ENCODE results near the gene LRAT.

Gene LRAT

DNA sequence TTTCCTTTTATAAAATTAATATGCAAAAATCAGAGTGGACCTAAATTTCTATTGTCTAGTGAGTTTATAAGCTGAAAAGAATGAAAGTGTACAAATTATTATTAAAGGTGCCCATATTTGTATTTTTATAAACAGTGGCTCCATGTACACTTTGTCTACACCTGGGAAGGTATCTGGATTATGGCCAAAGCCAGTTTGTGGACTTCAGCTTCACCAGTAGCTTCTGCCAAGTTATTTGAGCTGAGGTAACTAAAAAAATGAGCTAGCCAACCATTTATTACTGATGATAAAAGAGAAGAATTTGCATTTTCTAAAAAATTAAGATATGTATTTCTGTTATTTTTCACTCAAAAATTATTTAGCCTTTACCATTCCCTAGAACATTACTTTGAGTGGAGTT, 32.3 kb upstream of the LRAT start:
- H3K9ac ChIP-seq (ENCODE audit: low read length): no peak overlapping the region
- no peaks in the 10 kb centered on the region for H3K27me3 ChIP-seq (ENCODE audit: low read length)
- H3K79me2 ChIP-seq (ENCODE audit: insufficient read depth, low read length): no peaks in the 10 kb centered on the region
- H3K9me2 ChIP-seq (replicated peaks; ENCODE audit: insufficient read depth, low read length): no peaks in the 10 kb centered on the region
- H3K9me3 ChIP-seq (ENCODE audit: insufficient read depth, low read length): no peaks in the 10 kb centered on the region
- no peak overlapping the region for H2AFZ ChIP-seq (ENCODE audit: low read depth, low read length, severe bottlenecking)
- no peak overlapping the region for H3K27ac ChIP-seq (ENCODE audit: low read depth, low read length)
- no peak overlapping the region for H3K4me2 ChIP-seq (ENCODE audit: low read depth, low read length, poor library complexity, severe bottlenecking)
- TF ChIP-seq, protein P1, sequence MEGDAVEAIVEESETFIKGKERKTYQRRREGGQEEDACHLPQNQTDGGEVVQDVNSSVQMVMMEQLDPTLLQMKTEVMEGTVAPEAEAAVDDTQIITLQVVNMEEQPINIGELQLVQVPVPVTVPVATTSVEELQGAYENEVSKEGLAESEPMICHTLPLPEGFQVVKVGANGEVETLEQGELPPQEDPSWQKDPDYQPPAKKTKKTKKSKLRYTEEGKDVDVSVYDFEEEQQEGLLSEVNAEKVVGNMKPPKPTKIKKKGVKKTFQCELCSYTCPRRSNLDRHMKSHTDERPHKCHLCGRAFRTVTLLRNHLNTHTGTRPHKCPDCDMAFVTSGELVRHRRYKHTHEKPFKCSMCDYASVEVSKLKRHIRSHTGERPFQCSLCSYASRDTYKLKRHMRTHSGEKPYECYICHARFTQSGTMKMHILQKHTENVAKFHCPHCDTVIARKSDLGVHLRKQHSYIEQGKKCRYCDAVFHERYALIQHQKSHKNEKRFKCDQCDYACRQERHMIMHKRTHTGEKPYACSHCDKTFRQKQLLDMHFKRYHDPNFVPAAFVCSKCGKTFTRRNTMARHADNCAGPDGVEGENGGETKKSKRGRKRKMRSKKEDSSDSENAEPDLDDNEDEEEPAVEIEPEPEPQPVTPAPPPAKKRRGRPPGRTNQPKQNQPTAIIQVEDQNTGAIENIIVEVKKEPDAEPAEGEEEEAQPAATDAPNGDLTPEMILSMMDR (IDR thresholded peaks at IDR 0.05; ENCODE audit: insufficient read depth, low read length, poor library complexity, severe bottlenecking): no peak
- no peak for TF ChIP-seq EZH2phosphoT487 (conservative IDR thresholded peaks at IDR 0.05; ENCODE audit: low read length)
- no peaks in the 10 kb centered on the region for H3F3A ChIP-seq (ENCODE audit: insufficient read depth)
- no peaks in the 10 kb centered on the region for H3K36me3 ChIP-seq (ENCODE audit: low read length)
- H3K4me3 ChIP-seq (ENCODE audit: insufficient read depth, low read length, poor library complexity, severe bottlenecking): no peak overlapping the region
- no peaks in the 10 kb centered on the region for H4K20me1 ChIP-seq (ENCODE audit: low read depth, low read length)

GRCh38 chr4:154714339-154715040, 29.3 kb upstream of the LRAT start:
- Histone ChIP-seq H3K9me3 (ENCODE audit: insufficient read depth, low read length) (no peaks in the 10 kb centered on the region), H2AFZ (ENCODE audit: low read depth, low read length, severe bottlenecking) (no peak overlapping the region), H3K4me2 (ENCODE audit: low read depth, low read length, poor library complexity, severe bottlenecking) (no peak overlapping the region), H3K9ac (ENCODE audit: low read length) (no peak overlapping the region), H3K79me2 (ENCODE audit: insufficient read depth, low read length) (no peaks in the 10 kb centered on the region), H3K36me3 (ENCODE audit: low read length) (no peaks in the 10 kb centered on the region), H3F3A (ENCODE audit: insufficient read depth) (no peaks in the 10 kb centered on the region), H3K9me2 (replicated peaks; ENCODE audit: insufficient read depth, low read length) (no peaks in the 10 kb centered on the region), H3K27ac (ENCODE audit: low read depth, low read length) (no peak overlapping the region), H3K27me3 (ENCODE audit: low read length) (no peaks in the 10 kb centered on the region), H3K4me3 (ENCODE audit: insufficient read depth, low read length, poor library complexity, severe bottlenecking) (no peak overlapping the region), H4K20me1 (ENCODE audit: low read depth, low read length) (no peaks in the 10 kb centered on the region)
- TF ChIP-seq EZH2phosphoT487 (conservative IDR thresholded peaks at IDR 0.05; ENCODE audit: low read length): no peak
- TF ChIP-seq, protein P1 (IDR thresholded peaks at IDR 0.05; ENCODE audit: insufficient read depth, low read length, poor library complexity, severe bottlenecking): no peak

DNA sequence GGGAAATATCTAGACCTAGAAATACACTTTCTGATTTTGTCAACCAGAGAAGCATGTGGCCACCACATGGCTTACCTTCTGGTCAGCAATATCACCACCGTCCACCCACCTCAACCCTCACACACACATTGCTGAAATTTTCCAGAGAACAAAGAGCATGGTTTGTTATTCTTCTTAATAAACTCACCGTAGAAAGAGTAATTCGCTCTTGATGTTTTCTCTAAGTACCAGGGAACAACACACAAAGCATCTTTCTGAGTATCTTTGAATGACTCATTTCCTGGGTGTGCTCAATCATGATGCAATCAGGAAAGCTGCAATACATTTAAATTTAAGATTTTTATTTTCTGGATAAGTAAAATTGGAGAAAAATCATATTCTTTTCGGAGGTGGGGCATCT, 24.7 kb upstream of the LRAT start:
- Histone ChIP-seq H3F3A (ENCODE audit: insufficient read depth) (no peaks in the 10 kb centered on the region), H3K27ac (ENCODE audit: low read depth, low read length) (no peak overlapping the region), H3K9ac (ENCODE audit: low read length) (no peak overlapping the region), H2AFZ (ENCODE audit: low read depth, low read length, severe bottlenecking) (no peak overlapping the region), H3K4me2 (ENCODE audit: low read depth, low read length, poor library complexity, severe bottlenecking) (no peak overlapping the region), H3K27me3 (ENCODE audit: low read length) (no peaks in the 10 kb centered on the region), H3K4me3 (ENCODE audit: insufficient read depth, low read length, poor library complexity, severe bottlenecking) (no peak overlapping the region), H3K9me3 (ENCODE audit: insufficient read depth, low read length) (no peaks in the 10 kb centered on the region), H3K9me2 (replicated peaks; ENCODE audit: insufficient read depth, low read length) (no peaks in the 10 kb centered on the region), H4K20me1 (ENCODE audit: low read depth, low read length) (no peaks in the 10 kb centered on the region), H3K79me2 (ENCODE audit: insufficient read depth, low read length) (no peaks in the 10 kb centered on the region), H3K36me3 (ENCODE audit: low read length) (no peaks in the 10 kb centered on the region)
- TF ChIP-seq, protein P1 (IDR thresholded peaks at IDR 0.05; ENCODE audit: insufficient read depth, low read length, poor library complexity, severe bottlenecking): no peak
- TF ChIP-seq EZH2phosphoT487 (conservative IDR thresholded peaks at IDR 0.05; ENCODE audit: low read length): no peak
